Neuronal stem cell (in vitro differentiated cells): Measurements from ENCODE around the gene HNRNPH1.

Experiments
- DNase-seq: peaks from one replicate; pipeline ENCODE4 v3.0.0-alpha.2; 2013; ENCODE audit warnings: low spot score
- H2AFZ ChIP-seq: one replicate; pipeline ENCODE4 v1.6.1; 2013; ENCODE audit warnings: mild to moderate bottlenecking, low read length, inconsistent platforms
- H2AK5ac ChIP-seq: 2 replicates; pipeline ENCODE4 v1.6.1; 2013; ENCODE audit warnings: low read depth, mild to moderate bottlenecking, inconsistent platforms, low read length, moderate library complexity, mixed read lengths
- H2BK120ac ChIP-seq: 2 replicates; pipeline ENCODE4 v1.6.1; 2013; ENCODE audit warnings: low read depth, mild to moderate bottlenecking, inconsistent platforms, low read length, moderate library complexity, mixed read lengths
- H2BK12ac ChIP-seq: one replicate; pipeline ENCODE4 v1.6.1; 2013; ENCODE audit warnings: low read length, inconsistent platforms
- H2BK15ac ChIP-seq: 2 replicates; pipeline ENCODE4 v1.6.1; 2013; ENCODE audit warnings: mild to moderate bottlenecking, low read length, inconsistent platforms, mixed read lengths
- H2BK5ac ChIP-seq: one replicate; pipeline ENCODE4 v1.6.1; 2013; ENCODE audit warnings: inconsistent platforms, mild to moderate bottlenecking, low read length, moderate library complexity
- H3K14ac ChIP-seq: one replicate; pipeline ENCODE4 v1.6.1; 2013; ENCODE audit warnings: low read length, inconsistent platforms
- H3K18ac ChIP-seq: 2 replicates; pipeline ENCODE4 v1.6.1; 2013; ENCODE audit warnings: low read length, inconsistent platforms
- H3K23ac ChIP-seq: 2 replicates; pipeline ENCODE4 v1.6.1; 2013; ENCODE audit warnings: low read depth, mild to moderate bottlenecking, mixed read lengths, low read length, inconsistent platforms; ENCODE audit not compliant: poor library complexity
- H3K27ac ChIP-seq: replicated peaks from 3 replicates; pipeline ENCODE4 v1.5.1; 2013; ENCODE audit warnings: low read length, inconsistent platforms
- H3K27me3 ChIP-seq, 3 experiments: 2 replicates each; pipeline ENCODE4 v1.6.1; 2013; ENCODE audit warnings: low read length in 3 of 3, mild to moderate bottlenecking in 2 of 3, inconsistent platforms in 1 of 3, low read depth in 1 of 3, mixed read lengths in 1 of 3, moderate library complexity in 1 of 3; ENCODE audit not compliant: control insufficient read depth in 3 of 3, insufficient read depth in 3 of 3
- H3K36me3 ChIP-seq, 2 donors: replicated peaks in 1 of 2; 2 replicates each; pipeline ENCODE4 v1.6.1; 2013; ENCODE audit warnings: low read length in 2 of 2; ENCODE audit not compliant: control insufficient read depth in 2 of 2, insufficient read depth in 2 of 2
- H3K4ac ChIP-seq: 2 replicates; pipeline ENCODE4 v1.6.1; 2013; ENCODE audit warnings: inconsistent platforms, mild to moderate bottlenecking, low read length, moderate library complexity
- H3K4me1 ChIP-seq, 2 donors: 1 replicate in 1 of 2; 2 replicates in 1 of 2; pipeline ENCODE4 v1.6.1; 2013; ENCODE audit warnings: low read length in 2 of 2, low read depth in 1 of 2; ENCODE audit not compliant: control insufficient read depth in 2 of 2, insufficient read depth in 1 of 2
- H3K4me2 ChIP-seq: one replicate; pipeline ENCODE4 v1.6.1; 2013; ENCODE audit warnings: mild to moderate bottlenecking, low read length, inconsistent platforms; ENCODE audit not compliant: insufficient read depth, poor library complexity, severe bottlenecking
- H3K4me3 ChIP-seq, 2 donors: 2 replicates each; pipeline ENCODE4 v1.5.1; 2013; ENCODE audit warnings: low read length in 2 of 2, mild to moderate bottlenecking in 2 of 2, inconsistent platforms in 1 of 2, moderate library complexity in 1 of 2
- H3K79me1 ChIP-seq: one replicate; pipeline ENCODE4 v1.6.1; 2013; ENCODE audit warnings: low read depth, mild to moderate bottlenecking, inconsistent platforms, low read length, moderate library complexity
- H3K9ac ChIP-seq: one replicate; pipeline ENCODE4 v1.6.1; 2013; ENCODE audit warnings: mild to moderate bottlenecking, low read depth, low read length, inconsistent platforms; ENCODE audit not compliant: poor library complexity
- H3K9me3 ChIP-seq, 2 donors: replicated peaks in 1 of 2; 2 replicates each; pipeline versions ENCODE3 to v1.6.1; 2013; ENCODE audit warnings: low read length in 2 of 2, mild to moderate bottlenecking in 2 of 2, inconsistent platforms in 1 of 2, low read depth in 1 of 2, mixed read lengths in 1 of 2, moderate library complexity in 1 of 2; ENCODE audit not compliant: control insufficient read depth in 2 of 2, insufficient read depth in 1 of 2
- H4K8ac ChIP-seq: one replicate; pipeline ENCODE4 v1.6.1; 2013; ENCODE audit warnings: low read depth, mild to moderate bottlenecking, inconsistent platforms, low read length, moderate library complexity
- H4K91ac ChIP-seq: one replicate; pipeline ENCODE4 v1.6.1; 2013; ENCODE audit warnings: low read length, low read depth, mild to moderate bottlenecking, inconsistent platforms; ENCODE audit not compliant: poor library complexity
- WGBS, 2 donors: extraction: QIAGEN DNeasy Blood & Tissue Kit; methylation state at CpG; one replicate each; pipeline ENCODE4 v1.1.7; 2013; ENCODE audit warnings: missing lambda C conversion rate in 2 of 2, mixed read lengths in 1 of 2; ENCODE audit not compliant: insufficient read length in 2 of 2, insufficient replicate concordance in 1 of 2; ENCODE audit errors: extremely low coverage in 2 of 2; 5-methylcytosine and 5-hydroxymethylcytosine counted together

Gene HNRNPH1

DNA sequence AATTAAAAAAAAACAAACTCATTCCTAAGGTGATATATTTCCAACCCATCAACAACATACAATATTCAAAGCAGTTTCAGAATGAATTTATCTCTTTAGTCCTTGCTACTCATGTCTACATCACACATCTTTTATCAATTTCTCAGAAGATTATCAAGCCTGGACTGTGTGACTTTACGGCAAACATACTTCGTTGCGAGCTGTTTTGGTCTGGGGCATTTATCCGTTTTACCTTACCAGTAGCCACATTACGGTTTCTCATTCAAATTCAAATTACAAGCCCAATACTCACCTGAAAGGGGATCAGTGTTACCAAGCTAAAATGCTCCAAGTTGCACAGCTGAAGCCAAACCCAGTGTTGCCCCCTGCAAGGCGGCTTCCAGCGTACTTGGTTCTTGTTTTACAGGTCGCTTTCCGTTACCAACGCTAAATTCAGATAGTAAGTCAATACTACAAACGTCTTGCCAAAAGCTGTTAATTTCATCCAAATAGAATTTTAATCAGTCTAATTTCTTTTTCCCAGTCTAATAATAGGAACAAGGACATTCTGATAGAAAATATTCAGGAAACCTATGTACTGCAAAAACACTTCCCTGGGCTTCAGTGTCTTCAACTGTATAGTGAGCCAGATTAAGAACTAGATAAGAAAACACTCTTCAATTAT, 1.8 kb downstream of the HNRNPH1 start:
- H2BK15ac ChIP-seq: no peak overlapping the region
- H3K36me3 ChIP-seq: peaks cover 25 to 60% of the 10 kb centered on the region in 2 donors
- no peak overlapping the region for H3K23ac ChIP-seq
- no peak overlapping the region for H4K91ac ChIP-seq
- no peak for DNase-seq
- peak overlapping the region; percentile 75 to 77 for H3K4me3 ChIP-seq
- H3K4ac ChIP-seq: no peak overlapping the region
- H3K18ac ChIP-seq: no peak overlapping the region
- H3K27me3 ChIP-seq: no peaks in the 10 kb centered on the region
- no peak overlapping the region for H2BK120ac ChIP-seq
- peak overlapping the region; percentile 72 for H3K4me2 ChIP-seq
- no CpG with 5 or more reads among the region's 11 CpGs for WGBS, 2 donors
- no peak overlapping the region for H3K14ac ChIP-seq
- peaks cover 8% of the 10 kb centered on the region for H3K79me1 ChIP-seq
- H2AK5ac ChIP-seq: no peak overlapping the region
- no peak overlapping the region for H2BK12ac ChIP-seq
- peaks cover 11 to 38% of the 10 kb centered on the region in 2 donors for H3K4me1 ChIP-seq
- no peaks in the 10 kb centered on the region for H3K9me3 ChIP-seq
- no peak overlapping the region for H2AFZ ChIP-seq
- H3K9ac ChIP-seq: peak overlapping the region; percentile 68
- H2BK5ac ChIP-seq: no peak overlapping the region
- no peak overlapping the region for H4K8ac ChIP-seq
- H3K27ac ChIP-seq: no peak overlapping the region

DNA sequence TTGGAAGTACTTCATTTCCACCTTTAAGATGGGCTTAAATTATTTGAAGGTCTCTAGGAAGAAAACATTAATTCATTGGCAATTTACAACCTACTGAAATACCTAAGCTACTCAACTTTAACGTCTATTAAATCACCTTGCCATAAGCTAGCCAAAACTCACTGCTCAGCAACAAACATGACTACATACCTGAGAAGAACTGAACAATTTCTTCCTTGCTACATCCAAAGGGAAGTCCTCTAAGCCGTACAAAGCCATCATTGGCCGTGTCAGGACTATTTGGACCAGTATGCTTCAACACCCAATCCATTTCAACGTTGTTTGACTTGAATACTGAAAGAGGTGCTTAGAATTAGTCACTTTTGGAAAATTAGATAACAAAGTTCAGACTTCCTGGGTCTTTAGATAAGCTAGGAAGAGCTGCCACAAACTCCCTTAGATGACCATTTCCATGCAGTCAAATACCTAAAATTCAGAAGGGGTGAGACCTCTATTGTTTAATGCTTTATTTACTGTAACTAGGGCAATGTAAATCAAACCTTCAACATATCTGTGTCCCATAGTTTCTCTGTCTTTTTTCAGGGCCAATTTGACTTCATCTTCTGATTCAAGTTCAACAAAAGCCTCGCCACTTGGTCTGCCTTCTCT, 2.6 kb downstream of the HNRNPH1 start:
- Histone ChIP-seq H3K4me3 (peak overlapping the region in 1 of 2 donors; percentile 75), H3K18ac (no peak overlapping the region), H3K4me2 (peak overlapping the region; percentile 26), H3K79me1 (peaks cover 8% of the 10 kb centered on the region), H3K9ac (no peak overlapping the region), H2AK5ac (no peak overlapping the region), H2AFZ (no peak overlapping the region), H2BK15ac (no peak overlapping the region), H3K14ac (no peak overlapping the region), H4K8ac (no peak overlapping the region), H2BK12ac (no peak overlapping the region), H3K4ac (no peak overlapping the region), H3K27ac (no peak overlapping the region), H3K4me1 (peaks cover 11 to 38% of the 10 kb centered on the region in 2 donors), H3K23ac (no peak overlapping the region), H3K36me3 (peaks cover 31 to 69% of the 10 kb centered on the region in 2 donors), H2BK5ac (no peak overlapping the region), H4K91ac (no peak overlapping the region), H3K9me3 (no peaks in the 10 kb centered on the region), H3K27me3 (no peaks in the 10 kb centered on the region), H2BK120ac (no peak overlapping the region)
- no peak for DNase-seq
- no CpG with 5 or more reads among the region's 5 CpGs for WGBS, 2 donors

DNA sequence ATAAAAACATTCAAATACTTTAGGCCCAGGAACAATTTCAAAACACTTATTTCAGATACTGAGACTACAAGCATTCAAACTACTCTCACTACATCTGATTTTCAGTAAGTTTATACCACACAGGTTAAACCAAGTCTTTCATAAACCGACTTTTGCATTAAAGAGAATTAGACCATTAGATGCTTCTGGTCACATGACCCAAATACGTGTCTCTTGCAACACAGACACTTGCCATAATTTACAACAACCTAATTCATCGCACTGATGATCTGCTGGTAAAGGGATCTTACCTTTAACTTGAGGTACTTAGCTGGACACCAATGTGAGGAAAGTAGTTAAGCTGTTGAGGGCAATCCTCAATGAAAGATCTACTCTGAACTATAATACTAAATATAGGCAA, 3.2 kb downstream of the HNRNPH1 start:
- H3K27ac ChIP-seq: no peak overlapping the region
- peak overlapping the region in 1 of 2 donors; percentile 75 for H3K4me3 ChIP-seq
- H3K4me2 ChIP-seq: peak overlapping the region; percentile 51
- H3K9ac ChIP-seq: no peak overlapping the region
- peaks cover 8% of the 10 kb centered on the region for H3K79me1 ChIP-seq
- H3K36me3 ChIP-seq: peaks cover 33 to 74% of the 10 kb centered on the region in 2 donors
- H3K14ac ChIP-seq: no peak overlapping the region
- H2BK5ac ChIP-seq: no peak overlapping the region
- WGBS, 2 donors: no CpG with 5 or more reads among the region's 3 CpGs
- no peaks in the 10 kb centered on the region for H3K27me3 ChIP-seq
- H3K4ac ChIP-seq: no peak overlapping the region
- no peak overlapping the region for H2BK15ac ChIP-seq
- no peak overlapping the region for H2BK12ac ChIP-seq
- H3K4me1 ChIP-seq: peaks cover 11 to 38% of the 10 kb centered on the region in 2 donors
- H3K23ac ChIP-seq: no peak overlapping the region
- no peak overlapping the region for H2AK5ac ChIP-seq
- no peak overlapping the region for H4K91ac ChIP-seq
- H4K8ac ChIP-seq: no peak overlapping the region
- H3K9me3 ChIP-seq: no peaks in the 10 kb centered on the region
- H2AFZ ChIP-seq: no peak overlapping the region
- DNase-seq: no peak
- no peak overlapping the region for H2BK120ac ChIP-seq
- H3K18ac ChIP-seq: no peak overlapping the region

DNA sequence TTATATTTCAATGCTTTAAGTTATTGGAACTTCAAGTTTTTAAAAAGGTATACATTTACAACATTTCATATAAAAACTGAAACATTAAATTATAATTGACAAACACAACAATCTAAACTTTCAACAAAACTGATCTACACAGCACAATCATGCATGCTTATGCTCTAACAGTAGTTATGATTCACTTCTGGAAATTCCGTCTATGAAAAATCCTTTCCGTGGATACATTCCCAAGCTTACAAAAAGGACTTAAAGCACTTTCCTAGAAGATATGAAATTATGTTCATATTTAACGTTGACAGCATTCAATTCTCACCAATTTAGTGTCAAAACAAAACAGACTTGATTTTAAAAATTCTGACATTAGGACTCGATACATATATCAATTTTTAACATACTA, 3.7 kb downstream of the HNRNPH1 start:
- H2BK120ac ChIP-seq: no peak overlapping the region
- H3K23ac ChIP-seq: no peak overlapping the region
- H4K8ac ChIP-seq: no peak overlapping the region
- H3K9ac ChIP-seq: no peak overlapping the region
- H3K4me3 ChIP-seq: peak overlapping the region in 1 of 2 donors; percentile 75
- no peak overlapping the region for H3K18ac ChIP-seq
- no peak overlapping the region for H2BK12ac ChIP-seq
- H2AK5ac ChIP-seq: no peak overlapping the region
- no peaks in the 10 kb centered on the region for H3K27me3 ChIP-seq
- no peak overlapping the region for H2AFZ ChIP-seq
- no peak overlapping the region for H3K14ac ChIP-seq
- no peak overlapping the region for H3K4ac ChIP-seq
- no peak overlapping the region for H4K91ac ChIP-seq
- H2BK5ac ChIP-seq: no peak overlapping the region
- WGBS, 2 donors: no CpG with 5 or more reads among the region's 4 CpGs
- no peak overlapping the region for H3K4me2 ChIP-seq
- H3K4me1 ChIP-seq: peaks cover 11 to 35% of the 10 kb centered on the region in 2 donors
- peaks cover 8% of the 10 kb centered on the region for H3K79me1 ChIP-seq
- no peak overlapping the region for H2BK15ac ChIP-seq
- H3K9me3 ChIP-seq: no peaks in the 10 kb centered on the region
- no peak for DNase-seq
- H3K36me3 ChIP-seq: peaks cover 37 to 79% of the 10 kb centered on the region in 2 donors
- no peak overlapping the region for H3K27ac ChIP-seq
